Measurements from ENCODE around the gene MAP2K5. TPM values are rescaled to one million over a fixed set of nuclear protein-coding genes. Genes with fewer than 3 reads are reported as not detected.
A peak's percentile ranks its signal among the peaks of the same experiment; 100 is the strongest.

Gene MAP2K5
- total RNA-seq, 1 experiment from 2014 or later, result 6.4 TPM

- no peak for DNase-seq (ENCODE audit: low read depth)
Observed at GRCh38 chr15:67558502-67558901, 16.0 kb downstream of the MAP2K5 start.

GRCh38 chr15:67559158-67559557 lies 16.7 kb downstream of the MAP2K5 start:
- DNase-seq (ENCODE audit: low read depth), result no peak

DNA sequence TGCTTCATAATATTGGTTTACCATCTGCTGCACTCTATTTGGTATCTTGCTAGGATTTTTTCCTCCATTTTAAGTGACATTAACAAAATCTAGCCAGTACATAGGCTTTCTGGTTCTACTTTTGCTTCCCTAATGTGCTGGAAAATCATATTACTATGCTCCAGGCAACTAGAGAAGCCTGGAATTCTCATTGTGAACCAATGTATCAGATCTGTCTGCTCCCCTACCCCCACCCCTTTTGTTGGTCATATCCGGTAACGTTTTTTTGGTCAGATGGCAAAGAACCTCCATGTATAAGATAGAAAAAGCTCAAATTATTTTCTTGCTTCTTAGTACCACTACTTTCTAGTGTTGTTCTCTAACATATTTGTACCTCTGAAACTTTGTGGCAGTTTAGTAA lies 17.1 kb downstream of the MAP2K5 start:
- DNase-seq (ENCODE audit: low read depth), result no peak

- DNase-seq (ENCODE audit: low read depth), result no peak
Observed at GRCh38 chr15:67560320-67560719, 17.8 kb downstream of the MAP2K5 start.

DNA sequence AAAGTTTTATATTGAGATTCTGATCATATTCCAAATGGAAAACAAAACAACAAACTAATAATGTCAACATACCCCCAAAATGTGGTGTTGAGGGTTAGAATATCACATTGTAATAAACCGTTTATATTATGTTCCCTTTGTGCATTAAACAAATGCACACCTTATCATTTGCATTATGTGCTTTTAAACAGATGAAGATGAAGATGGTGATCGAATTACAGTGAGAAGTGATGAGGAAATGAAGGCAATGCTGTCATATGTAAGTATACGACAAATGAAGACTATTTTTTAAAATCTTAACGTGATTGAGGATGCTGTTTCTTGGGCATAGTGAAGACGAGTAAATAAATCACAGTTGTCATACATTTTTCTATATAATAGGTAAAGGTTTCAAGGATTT lies 20.6 kb downstream of the MAP2K5 start:
- no peak for DNase-seq (ENCODE audit: low read depth)

- no peak for DNase-seq (ENCODE audit: low read depth)
Observed at GRCh38 chr15:67564021-67564967, 21.8 kb downstream of the MAP2K5 start.

- DNase-seq (ENCODE audit: low read depth), result no peak
Observed at GRCh38 chr15:67564968-67565345, 22.5 kb downstream of the MAP2K5 start.

DNA sequence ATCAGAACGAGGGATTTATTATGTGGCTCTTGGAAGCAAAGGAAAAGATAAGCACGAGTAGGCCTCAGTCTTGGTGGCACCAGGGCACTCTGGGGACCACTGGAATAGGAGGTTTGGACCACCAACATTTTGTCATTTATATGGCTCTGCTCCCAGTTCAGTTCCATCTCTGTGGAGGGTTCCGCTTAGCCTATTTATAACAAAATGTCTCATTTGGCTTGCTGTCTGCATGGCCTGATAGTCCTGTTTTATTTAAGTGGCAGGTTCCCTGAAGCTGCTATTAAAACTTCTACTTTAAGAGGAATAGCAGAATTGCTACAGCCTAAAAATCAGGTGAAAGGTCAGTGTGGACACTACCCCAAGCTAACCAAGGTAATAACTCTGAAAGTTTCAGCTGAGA lies 27.2 kb downstream of the MAP2K5 start:
- no peak for DNase-seq (ENCODE audit: low read depth)

DNA sequence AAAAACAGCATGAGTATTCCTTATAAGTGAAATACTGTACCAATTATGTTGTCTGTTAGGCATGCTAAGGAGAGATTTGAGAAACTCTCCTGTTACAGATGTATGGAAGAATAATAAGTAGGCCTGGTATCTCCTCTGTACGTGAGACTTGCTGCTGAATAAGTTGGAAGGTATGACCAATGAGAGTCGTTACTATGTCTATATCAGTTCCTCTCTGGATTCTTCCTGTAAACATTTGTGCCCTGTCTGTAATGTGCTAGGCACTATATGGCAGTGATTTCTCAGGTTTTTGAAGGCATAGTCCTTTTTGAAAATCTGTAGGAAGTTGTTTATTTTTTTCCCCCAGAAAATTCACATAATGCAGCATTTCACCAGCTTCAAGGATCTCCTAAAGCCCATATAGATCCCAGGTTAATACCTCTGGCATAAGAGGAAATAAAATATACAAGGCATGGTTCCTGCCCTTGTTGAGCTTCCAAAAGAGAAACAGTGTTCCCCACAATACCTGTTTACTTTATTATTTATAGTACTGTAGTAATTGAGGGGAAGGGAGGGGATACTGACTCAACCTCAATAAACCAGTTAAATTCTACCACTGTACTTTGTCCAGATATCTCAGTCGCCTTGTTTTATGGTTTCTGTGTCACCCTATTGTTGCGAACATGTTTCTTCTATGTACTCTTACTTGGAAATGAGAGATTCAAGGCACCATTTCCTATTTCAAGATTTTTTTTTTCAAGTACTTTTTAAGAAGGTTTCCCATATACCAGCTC lies 28.6 kb downstream of the MAP2K5 start:
- no peak for DNase-seq (ENCODE audit: low read depth)

GRCh38 chr15:67571648-67572415 lies 29.3 kb downstream of the MAP2K5 start:
- DNase-seq (ENCODE audit: low read depth), result peak; percentile 42

GRCh38 chr15:67573194-67573593 lies 30.7 kb downstream of the MAP2K5 start:
- DNase-seq (ENCODE audit: low read depth), result no peak

DNA sequence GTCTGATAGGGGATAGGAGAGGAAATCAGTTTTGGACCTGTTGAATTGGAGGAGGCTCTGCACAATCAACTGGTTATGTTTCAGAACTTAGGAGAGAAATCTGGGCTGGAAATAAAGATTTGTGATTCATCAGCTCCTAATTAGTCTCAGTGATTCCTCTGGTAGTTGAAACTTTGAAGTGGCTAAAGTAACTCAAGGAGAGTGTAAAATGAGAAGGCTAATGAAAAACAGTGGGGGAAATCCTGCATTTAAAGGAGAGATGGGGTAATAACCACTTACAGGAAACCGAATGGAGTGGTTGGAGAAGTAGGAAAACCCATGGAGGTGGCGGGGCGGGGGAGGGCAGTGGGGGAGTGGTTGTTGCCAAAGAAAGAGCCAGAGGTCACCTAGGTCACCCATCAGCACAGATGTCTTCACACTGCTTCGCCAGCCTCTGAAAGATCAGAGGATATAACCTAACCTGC lies 32.6 kb downstream of the MAP2K5 start:
- peak; percentile 12 for DNase-seq (ENCODE audit: low read depth)

DNA sequence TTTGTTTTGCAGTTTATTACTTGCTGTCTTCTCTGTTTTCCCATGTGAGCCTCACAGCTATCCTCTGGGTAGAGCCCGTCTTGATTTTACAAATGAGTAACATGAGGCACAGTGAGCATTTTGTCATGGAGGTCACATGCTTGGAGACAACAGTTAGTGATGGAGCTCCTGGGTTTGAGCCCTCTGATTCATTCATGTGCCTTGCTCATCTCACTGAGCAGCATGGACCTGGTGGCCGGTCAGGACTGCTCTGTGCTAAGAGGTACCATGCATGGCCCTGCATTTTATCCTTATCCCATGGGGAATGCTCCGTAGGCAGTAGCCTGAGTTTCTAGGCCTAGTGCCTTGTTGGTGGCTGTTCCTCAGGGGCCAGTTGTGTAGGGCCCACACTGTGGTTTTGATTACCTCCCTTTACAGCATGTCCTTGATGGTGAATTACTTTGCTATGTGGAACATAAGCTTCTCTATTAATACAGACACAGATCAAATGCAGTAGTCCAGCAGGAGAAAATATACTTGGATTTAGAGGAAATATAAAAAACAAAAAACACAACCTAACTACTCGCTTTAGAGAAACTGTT lies 35.6 kb downstream of the MAP2K5 start:
- peak; percentile 8 for DNase-seq (ENCODE audit: low read depth)

DNA sequence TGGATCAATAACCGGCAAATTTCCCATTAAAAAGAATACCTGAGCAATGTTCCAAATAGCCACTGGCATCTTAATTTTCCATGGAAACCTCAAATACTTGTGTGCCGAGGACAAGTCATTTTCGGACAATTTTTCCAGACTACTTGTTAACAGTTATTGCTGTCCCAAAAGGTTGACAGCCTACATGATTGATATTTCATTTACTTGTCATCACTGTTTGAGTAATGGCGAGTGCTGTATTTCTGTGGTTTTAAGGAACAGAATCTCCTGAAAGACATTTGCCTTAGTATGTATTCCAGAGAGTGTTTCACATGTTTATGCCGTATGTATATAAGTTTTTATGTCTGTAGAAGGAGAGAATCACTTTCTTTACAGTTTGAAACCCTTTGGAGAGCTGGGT lies 36.7 kb downstream of the MAP2K5 start:
- no peak for DNase-seq (ENCODE audit: low read depth)

DNA sequence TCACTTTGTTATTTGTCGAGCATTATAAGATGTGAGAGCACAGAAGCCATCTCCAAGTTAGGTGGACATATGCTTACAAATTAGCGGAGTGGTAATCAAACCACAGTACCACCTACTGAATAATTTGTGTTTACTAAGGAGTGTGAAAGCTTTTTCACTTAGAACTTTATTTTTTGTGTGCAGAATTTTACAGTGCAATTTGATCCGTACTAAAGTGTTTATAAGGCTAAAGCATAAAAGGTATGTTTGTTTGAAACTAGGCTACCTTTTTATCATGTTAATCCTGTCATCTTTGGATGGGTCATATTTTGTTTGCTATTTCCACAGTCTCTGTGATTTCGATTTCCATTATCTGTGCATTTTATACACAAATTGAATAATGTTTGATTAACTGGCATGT lies 37.5 kb downstream of the MAP2K5 start:
- no peak for DNase-seq (ENCODE audit: low read depth)

GRCh38 chr15:67584157-67584556 lies 41.7 kb downstream of the MAP2K5 start:
- no peak for DNase-seq (ENCODE audit: low read depth)

GRCh38 chr15:67585681-67586080 lies 43.2 kb downstream of the MAP2K5 start:
- no peak for DNase-seq (ENCODE audit: low read depth)

- DNase-seq (ENCODE audit: low read depth), result no peak
Observed at GRCh38 chr15:67587331-67587730, 44.8 kb downstream of the MAP2K5 start.

GRCh38 chr15:67587754-67588153 lies 45.3 kb downstream of the MAP2K5 start:
- DNase-seq (ENCODE audit: low read depth), result no peak

DNA sequence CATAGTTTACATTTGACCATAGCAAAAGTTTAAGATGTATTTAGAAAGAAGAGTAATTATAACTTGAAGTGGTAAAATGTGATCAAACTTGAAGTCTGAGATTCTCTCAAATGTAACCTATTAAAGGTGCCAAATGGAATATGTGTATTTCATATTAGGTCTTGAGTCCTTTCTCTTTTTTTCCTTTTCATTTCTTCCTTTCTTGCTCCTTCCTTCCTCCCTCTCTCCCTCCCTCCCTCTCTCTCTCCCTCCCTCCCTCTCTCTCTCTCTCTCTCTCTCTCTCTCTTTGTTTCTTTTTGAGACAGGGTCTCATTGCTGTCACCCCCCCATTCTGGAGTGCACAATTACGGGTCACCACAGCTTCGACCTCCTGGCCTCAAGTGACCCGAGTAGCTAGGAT lies 47.7 kb downstream of the MAP2K5 start:
- no peak for DNase-seq (ENCODE audit: low read depth)

DNA sequence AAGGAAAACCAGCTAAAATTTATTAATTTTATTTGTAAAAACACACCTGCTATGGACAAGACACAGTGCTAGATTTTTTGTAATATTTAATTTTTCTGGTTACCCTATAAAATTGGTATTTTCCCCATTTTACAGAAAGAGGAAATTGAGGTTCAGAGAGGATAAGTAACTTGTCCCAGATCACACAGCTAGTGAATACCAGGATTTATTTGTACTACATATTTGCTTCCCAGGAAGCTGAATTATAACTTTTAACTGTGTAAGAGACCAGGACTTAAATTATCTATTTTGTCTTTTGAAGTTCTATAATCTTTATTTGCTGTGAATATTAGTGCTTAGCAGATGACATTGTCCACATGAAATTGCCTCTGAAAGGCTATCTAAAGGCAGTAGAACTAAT lies 49.7 kb downstream of the MAP2K5 start:
- no peak for DNase-seq (ENCODE audit: low read depth)

Measured in HT1080 (cell line).